H1 (cell line): Measurements from ENCODE around the gene TROAP. TPM values are rescaled to one million over a fixed set of nuclear protein-coding genes. Genes with fewer than 3 reads are reported as not detected.

Experiments
- CTCF ChIA-PET: fragments of 300-600 bp; sonication (Branson Sonifier 250); formaldehyde crosslinking; loops from one replicate; lab custom pipeline; 2021; ENCODE audit not compliant: partially characterized antibody; lab: Charles Lee
- POLR2A ChIA-PET: fragments of 300-600 bp; sonication (Branson Sonifier 250); formaldehyde crosslinking; loops from one replicate; lab custom pipeline; 2021; ENCODE audit warnings: inconsistent platforms; ENCODE audit not compliant: partially characterized antibody; lab: Charles Lee
- DNase-seq, 2 experiments: peaks; one replicate each; pipeline versions ENCODE4 v3.0.0 to v3.0.0-alpha.2; 2010 to 2022; ENCODE audit warnings: low spot score in 2 of 2, low read depth in 1 of 2, mixed read lengths in 1 of 2
- FAIRE-seq: peaks from 2 replicates; lab custom pipeline; 2011; peaks lifted over from hg19 to GRCh38; lab: Jason Lieb, UNC
- H2AFZ ChIP-seq: 2 replicates; pipeline ENCODE4 v1.8.1; 2012; ENCODE audit warnings: low read length, inconsistent platforms
- H2AK5ac ChIP-seq: 2 replicates; pipeline ENCODE4 v1.6.1; 2013; ENCODE audit warnings: low read depth, low read length
- H2BK120ac ChIP-seq: replicated peaks from 2 replicates; pipeline ENCODE3; 2013; ENCODE audit warnings: low read depth, low read length, inconsistent platforms
- H2BK12ac ChIP-seq: 2 replicates; pipeline ENCODE4 v1.6.1; 2013; ENCODE audit warnings: low read depth, low read length
- H2BK15ac ChIP-seq: 2 replicates; pipeline ENCODE4 v1.6.1; 2013; ENCODE audit warnings: low read length
- H2BK20ac ChIP-seq: 2 replicates; pipeline ENCODE4 v1.6.1; 2013; ENCODE audit warnings: low read length
- H2BK5ac ChIP-seq: 2 replicates; pipeline ENCODE4 v1.6.1; 2013; ENCODE audit warnings: low read depth, low read length
- H3K14ac ChIP-seq: 2 replicates; pipeline ENCODE4 v1.6.1; 2013; ENCODE audit warnings: inconsistent platforms; ENCODE audit not compliant: insufficient read length
- H3K18ac ChIP-seq: 2 replicates; pipeline ENCODE4 v1.6.1; 2013; ENCODE audit warnings: low read length; ENCODE audit errors: extremely low read depth
- H3K23ac ChIP-seq: 2 replicates; pipeline ENCODE4 v1.6.1; 2013; ENCODE audit warnings: inconsistent platforms; ENCODE audit not compliant: insufficient read length
- H3K23me2 ChIP-seq: 2 replicates; pipeline ENCODE4 v1.6.1; 2013; ENCODE audit warnings: low read depth, low read length
- H3K27ac ChIP-seq: 2 replicates; pipeline ENCODE4 v1.6.1; 2011; ENCODE audit warnings: low read depth, low read length, inconsistent platforms
- H3K27me3 ChIP-seq, 4 experiments: replicated peaks in 1 of 4; 1 replicate in 1 of 4; 2 replicates in 3 of 4; pipeline versions ENCODE4 v1.6.1 to v1.8.1; 2011 to 2013; ENCODE audit warnings: low read length in 3 of 4, mild to moderate bottlenecking in 3 of 4, inconsistent platforms in 2 of 4, mixed read lengths in 2 of 4, moderate library complexity in 1 of 4; ENCODE audit not compliant: control insufficient read depth in 3 of 4, insufficient read depth in 3 of 4; ENCODE audit errors: extremely low read depth in 1 of 4
- H3K36me3 ChIP-seq, 4 experiments: 2 replicates each; pipeline versions ENCODE4 v1.6.1 to v1.8.1; 2011 to 2013; ENCODE audit warnings: mild to moderate bottlenecking in 4 of 4, low read length in 3 of 4, moderate library complexity in 2 of 4, control low read depth in 1 of 4, inconsistent platforms in 1 of 4; ENCODE audit not compliant: insufficient read depth in 4 of 4, control insufficient read depth in 2 of 4
- H3K4ac ChIP-seq: replicated peaks from 2 replicates; pipeline ENCODE3; 2013; ENCODE audit warnings: low read length, low read depth, mixed read lengths, inconsistent platforms; ENCODE audit not compliant: insufficient read length
- H3K4me1 ChIP-seq, 4 experiments: replicated peaks in 1 of 4; 1 replicate in 1 of 4; 2 replicates in 3 of 4; pipeline versions ENCODE4 v1.6.1 to v1.8.1; 2011 to 2013; ENCODE audit warnings: low read length in 3 of 4, inconsistent platforms in 2 of 4, mixed read lengths in 1 of 4; ENCODE audit not compliant: insufficient read depth in 4 of 4, control insufficient read depth in 3 of 4
- H3K4me2 ChIP-seq, 2 experiments: 2 replicates each; pipeline versions ENCODE4 v1.6.1 to v1.8.1; 2011 to 2013; ENCODE audit warnings: low read depth in 2 of 2, low read length in 2 of 2, control low read depth in 1 of 2, inconsistent platforms in 1 of 2, mild to moderate bottlenecking in 1 of 2; ENCODE audit not compliant: insufficient read depth in 1 of 2
- H3K4me3 ChIP-seq, 4 experiments: fragments of 200-600, 300-600 bp in 1 of 4; sonication (generic), shearing (Covaris generic), sonication (Bioruptor Twin) in 1 of 4; 2 replicates each; pipeline versions ENCODE4 v1.5.1 to v1.8.1; 2011 to 2016; ENCODE audit warnings: low read length in 4 of 4, low read depth in 3 of 4, control low read depth in 2 of 4, inconsistent platforms in 2 of 4, mild to moderate bottlenecking in 2 of 4, mixed read lengths in 1 of 4, moderate library complexity in 1 of 4; ENCODE audit not compliant: insufficient read depth in 2 of 4; ENCODE audit errors: extremely low read depth in 1 of 4
- H3K56ac ChIP-seq: replicated peaks from 2 replicates; pipeline ENCODE3; 2013; ENCODE audit warnings: low read depth, mild to moderate bottlenecking, mixed read lengths, low read length, inconsistent platforms; ENCODE audit not compliant: insufficient read length
- H3K79me1 ChIP-seq: 2 replicates; pipeline ENCODE4 v1.6.1; 2013; ENCODE audit warnings: low read depth, low read length, control low read depth
- H3K79me2 ChIP-seq, 2 experiments: 2 replicates each; pipeline versions ENCODE4 v1.6.1 to v1.8.1; 2012 to 2013; ENCODE audit warnings: low read length in 2 of 2, mild to moderate bottlenecking in 2 of 2, inconsistent platforms in 1 of 2; ENCODE audit not compliant: insufficient read depth in 2 of 2, control insufficient read depth in 1 of 2
- H3K9ac ChIP-seq, 4 experiments: replicated peaks in 1 of 4; 1 replicate in 1 of 4; 2 replicates in 3 of 4; pipeline versions ENCODE4 v1.6.1 to v1.8.1; 2011 to 2013; ENCODE audit warnings: low read depth in 3 of 4, low read length in 3 of 4, control low read depth in 2 of 4, mild to moderate bottlenecking in 2 of 4, moderate library complexity in 2 of 4, inconsistent platforms in 1 of 4; ENCODE audit errors: extremely low read depth in 1 of 4
- H3K9me3 ChIP-seq, 2 experiments: 2 replicates each; pipeline versions ENCODE4 v1.6.1 to v1.8.1; 2012 to 2013; ENCODE audit warnings: mild to moderate bottlenecking in 2 of 2, moderate library complexity in 2 of 2, control low read depth in 1 of 2, inconsistent platforms in 1 of 2, low read depth in 1 of 2, low read length in 1 of 2, mixed read lengths in 1 of 2; ENCODE audit not compliant: insufficient read depth in 2 of 2
- H4K20me1 ChIP-seq, 2 experiments: replicated peaks in 1 of 2; 2 replicates each; pipeline versions ENCODE3 to v1.8.1; 2011 to 2013; ENCODE audit warnings: inconsistent platforms in 2 of 2, low read length in 2 of 2, mild to moderate bottlenecking in 1 of 2; ENCODE audit not compliant: insufficient read depth in 2 of 2, control insufficient read depth in 1 of 2
- H4K5ac ChIP-seq: 2 replicates; pipeline ENCODE4 v1.6.1; 2013; ENCODE audit warnings: low read length, low read depth, mixed read lengths, inconsistent platforms; ENCODE audit not compliant: insufficient read length
- H4K8ac ChIP-seq: 2 replicates; pipeline ENCODE4 v1.8.0; 2013; ENCODE audit warnings: mild to moderate bottlenecking, moderate library complexity, low read length, inconsistent platforms; ENCODE audit not compliant: insufficient read depth; ENCODE audit errors: extremely low read depth
- H4K91ac ChIP-seq: replicated peaks from 2 replicates; pipeline ENCODE3; 2013; ENCODE audit warnings: low read length, mixed read lengths, inconsistent platforms; ENCODE audit not compliant: insufficient read length
- ASH2L ChIP-seq: fragments of 200-600, 300-600 bp; sonication (generic); IDR thresholded peaks from one replicate; pipeline ENCODE4 v1.7.1; 2017; ENCODE audit warnings: low read length
- CHD1 ChIP-seq: IDR thresholded peaks from 2 replicates; pipeline ENCODE4 v1.6.1; 2012; ENCODE audit warnings: low read depth, low read length, improper control_type of control experiment
- CHD2 ChIP-seq: IDR thresholded peaks from 2 replicates; pipeline ENCODE4 v1.6.1; 2012; ENCODE audit warnings: low read length, improper control_type of control experiment
- EP300 ChIP-seq, 2 experiments: IDR thresholded peaks; 1 replicate in 1 of 2; 2 replicates in 1 of 2; pipeline ENCODE4 v1.6.1; 2011 to 2012; ENCODE audit warnings: low read depth in 2 of 2, low read length in 2 of 2, mild to moderate bottlenecking in 2 of 2, borderline replicate concordance in 1 of 2, inconsistent platforms in 1 of 2, moderate library complexity in 1 of 2
- FOSL1 ChIP-seq: IDR thresholded peaks from 2 replicates; pipeline ENCODE4 v1.6.1; 2011; ENCODE audit warnings: mild to moderate bottlenecking, low read depth, low read length, moderate library complexity; ENCODE audit not compliant: insufficient read depth
- KDM5A ChIP-seq: fragments of 200-600 bp; IDR thresholded peaks from 2 replicates; pipeline ENCODE4 v1.7.1; 2012; ENCODE audit warnings: mild to moderate bottlenecking, low read length, inconsistent platforms, mixed read lengths
- POU5F1 ChIP-seq: IDR thresholded peaks from 2 replicates; pipeline ENCODE4 v1.6.1; 2011; ENCODE audit warnings: low read depth, mild to moderate bottlenecking, low read length, moderate library complexity
- RAD21 ChIP-seq, 2 experiments: IDR thresholded peaks in 1 of 2; conservative IDR thresholded peaks in 1 of 2; 2 replicates each; pipeline ENCODE4 v1.6.1; 2011; ENCODE audit warnings: low read depth in 2 of 2, low read length in 2 of 2, improper control_type of control experiment in 1 of 2, inconsistent platforms in 1 of 2, mild to moderate bottlenecking in 1 of 2, moderate library complexity in 1 of 2
- TAF1 ChIP-seq: IDR thresholded peaks from 2 replicates; pipeline ENCODE4 v1.6.1; 2011; ENCODE audit warnings: mild to moderate bottlenecking, low read depth, low read length
- TAF7 ChIP-seq: optimal IDR thresholded peaks from 2 replicates; pipeline ENCODE3; 2011; ENCODE audit warnings: low read depth, mild to moderate bottlenecking, inconsistent platforms, low read length, moderate library complexity, borderline replicate concordance
- WGBS, 2 experiments: shearing (Covaris generic) in 1 of 2; methylation state at CpG; one replicate each; pipeline versions ENCODE4 v1.1.6 to v1.1.7; 2013 to 2015; ENCODE audit warnings: low lambda C conversion rate in 2 of 2, mixed read lengths in 2 of 2, inconsistent platforms in 1 of 2, low coverage in 1 of 2, missing lambda C conversion rate in 1 of 2; ENCODE audit not compliant: insufficient replicate concordance in 2 of 2, insufficient coverage in 1 of 2, insufficient read length in 1 of 2; ENCODE audit errors: extremely low coverage in 1 of 2, missing lambda C conversion rate in 1 of 2; 5-methylcytosine and 5-hydroxymethylcytosine counted together
- polyA plus RNA-seq, 7 experiments: library from polyadenylated mRNA; depleted of rRNA in 3 of 7; stranded (reverse) in 5 of 7; unstranded in 2 of 7; fragments of >200 nt in 5 of 7; fragments of 200-250 nt in 2 of 7; gene quantifications; 1 replicate in 5 of 7; 2 replicates in 1 of 7; 4 replicates in 1 of 7; pipeline versions ENCODE4 v1.2.1 to v1.2.3, GENCODE V29; 2011 to 2013; ENCODE audit warnings: missing spikeins in 2 of 7, mixed read lengths in 2 of 7
- total RNA-seq: library from RNA; stranded (reverse); fragmentation: NEBNext Ultra II Directional; extraction: Animal tissue kit (Norgen Biotek cat#: 25700); gene quantifications from 2 replicates; pipeline ENCODE4 v1.2.1, GENCODE V29; 2021
- TF ChIP-seq, protein P1 (sequence below): IDR thresholded peaks from 2 replicates; pipeline ENCODE4 v1.6.1; 2012; ENCODE audit warnings: inconsistent platforms

TROAP gene
- total and polyA plus RNA-seq, 2 of the 8 experiments (the other 6 are each of a cell fraction or from before 2014, with no cell fraction given) = 36.7 to 52.0 TPM

GRCh38 chr12:49331380-49332222 lies 8.5 kb downstream of the TROAP start:
- H4K8ac ChIP-seq = no peak overlapping the region
- CTCF ChIA-PET = interaction anchor here (0.6 to 12.7 kb wide), 40 partner anchors 8 to 1389 kb away, joined by 3 to 276 read pairs (median 4); partner anchors contain the start of genes DNAJC22, PRPH and TROAP
- H2AFZ ChIP-seq = no peak overlapping the region
- DNase-seq = peak in 1 of 2 experiments; percentile 68
- no peak overlapping the region for H3K9ac ChIP-seq
- no peak overlapping the region for H4K5ac ChIP-seq
- no peak overlapping the region for H4K91ac ChIP-seq
- H3K56ac ChIP-seq = no peak overlapping the region
- H3K4me2 ChIP-seq = no peak overlapping the region
- H2BK5ac ChIP-seq = no peak overlapping the region
- peaks cover 33 to 50% (median 43%) of the 10 kb centered on the region in 4 experiments for H3K27me3 ChIP-seq
- POLR2A ChIA-PET = interaction anchor here (0.6 to 6.2 kb wide), 15 partner anchors 9 to 273 kb away, joined by 3 to 37 read pairs (median 5); partner anchors contain the start of genes DNAJC22, PRPH and TROAP
- no peak overlapping the region for H2BK15ac ChIP-seq
- no peak overlapping the region for H2BK12ac ChIP-seq
- H3K23me2 ChIP-seq = peaks cover 4% of the 10 kb centered on the region; the same call in 1 of the 2 replicates
- peaks cover 0 to 6% of the 10 kb centered on the region in 2 experiments; a peak in 1 of 4 replicates for H3K9me3 ChIP-seq
- peaks cover 5 to 34% (median 18%) of the 10 kb centered on the region in 4 experiments; a peak in 7 of 8 replicates for H3K36me3 ChIP-seq
- H3K79me1 ChIP-seq = no peaks in the 10 kb centered on the region
- no peak overlapping the region for H3K4ac ChIP-seq
- H2AK5ac ChIP-seq = no peak overlapping the region
- H4K20me1 ChIP-seq = peaks cover 8 to 9% of the 10 kb centered on the region in 2 experiments
- H3K79me2 ChIP-seq = no peaks in the 10 kb centered on the region
- no peak for FAIRE-seq
- H3K4me3 ChIP-seq = no peak overlapping the region
- H3K23ac ChIP-seq = no peak overlapping the region
- H3K27ac ChIP-seq = no peak overlapping the region
- H3K4me1 ChIP-seq = no peaks in the 10 kb centered on the region; a peak in 2 of 7 replicates
- WGBS, 2 experiments = 67% methylated on average over 11 of the region's 11 CpGs; no CpG with 5 or more reads in 1 of the 2 experiments
- H2BK120ac ChIP-seq = no peak overlapping the region
- no peak overlapping the region for H3K18ac ChIP-seq
- H3K14ac ChIP-seq = no peak overlapping the region
- no peak overlapping the region for H2BK20ac ChIP-seq
- TF ChIP-seq TAF1 (no peak), KDM5A (no peak), EP300 (IDR thresholded peaks at IDR 0.05; ENCODE audit: borderline replicate concordance in 1 of 2, low read depth in 2 of 2, low read length in 2 of 2) (no peak), CHD2 (no peak), RAD21 (IDR thresholded peaks at IDR 0.05 in 1 of 2, conservative IDR thresholded peaks at IDR 0.05 in 1 of 2; ENCODE audit: low read depth in 2 of 2, low read length in 2 of 2) (peak; percentile 86 to 93), FOSL1 (no peak), CHD1 (no peak), TAF7 (no peak), ASH2L (no peak), POU5F1 (no peak)
- TF ChIP-seq, protein P1, sequence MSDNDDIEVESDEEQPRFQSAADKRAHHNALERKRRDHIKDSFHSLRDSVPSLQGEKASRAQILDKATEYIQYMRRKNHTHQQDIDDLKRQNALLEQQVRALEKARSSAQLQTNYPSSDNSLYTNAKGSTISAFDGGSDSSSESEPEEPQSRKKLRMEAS = peak; percentile 44; the same call in 1 of the 2 replicates
